ENCODE measurements around the gene CERS6. TPM values are rescaled to one million over a fixed set of nuclear protein-coding genes. Genes with fewer than 3 reads are reported as not detected.

The CERS6 gene
- total RNA-seq, 1 experiment from 2014 or later, result 8.3 TPM

- BruUV-seq (replicated peaks), result no TSS peak
- no peaks in the 10 kb centered on the region for H3K9me2 ChIP-seq (ENCODE audit: insufficient read depth)
- no peaks in the 10 kb centered on the region for H3K9me3 ChIP-seq (ENCODE audit: insufficient read depth, low read depth)
- H3K79me2 ChIP-seq (ENCODE audit: low read depth), result no peaks in the 10 kb centered on the region
- H3K27ac ChIP-seq, result no peak overlapping the region
- H3K36me3 ChIP-seq (ENCODE audit: low read depth), result no peaks in the 10 kb centered on the region
- no peaks in the 10 kb centered on the region for H3F3A ChIP-seq (ENCODE audit: insufficient read depth, low read depth)
- no peak overlapping the region for H3K4me2 ChIP-seq
- POLR2A ChIA-PET (ENCODE audit: unreplicated experiment), result no interaction called here
- H3K27me3 ChIP-seq (ENCODE audit: insufficient read depth, low read depth), result no peaks in the 10 kb centered on the region
- no peaks in the 10 kb centered on the region for H4K20me1 ChIP-seq (ENCODE audit: insufficient read depth)
- intact Hi-C loops (cut with micrococcal nuclease; ENCODE audit: unreplicated experiment), result no loop called here
- no peak for DNase-seq
- no peaks in the 10 kb centered on the region for H3K4me1 ChIP-seq (replicated peaks; ENCODE audit: insufficient read depth)
- CTCF ChIA-PET, result no interaction called here
- H3K4me3 ChIP-seq, result no peak overlapping the region
- TF ChIP-seq CTCF (conservative IDR thresholded peaks at IDR 0.05) (no peak), EZH2 (IDR thresholded peaks at IDR 0.05; ENCODE audit: low read depth) (no peak)
- H2AFZ ChIP-seq, result no peak overlapping the region
These were observed 271.9 kb downstream of the CERS6 start for GRCh38 chr2:168727904-168728470.

GRCh38 chr2:168729455-168729854 lies 273.4 kb downstream of the CERS6 start:
- H2AFZ ChIP-seq, result no peak overlapping the region
- DNase-seq, result no peak
- BruUV-seq (replicated peaks), result no TSS peak
- H3K9me2 ChIP-seq (ENCODE audit: insufficient read depth), result no peaks in the 10 kb centered on the region
- H3F3A ChIP-seq (ENCODE audit: insufficient read depth, low read depth), result no peaks in the 10 kb centered on the region
- ChIA-PET POLR2A (ENCODE audit: unreplicated experiment) (no interaction called here), CTCF (no interaction called here)
- no peaks in the 10 kb centered on the region for H4K20me1 ChIP-seq (ENCODE audit: insufficient read depth)
- TF ChIP-seq CTCF (conservative IDR thresholded peaks at IDR 0.05) (no peak), EZH2 (IDR thresholded peaks at IDR 0.05; ENCODE audit: low read depth) (no peak)
- H3K27ac ChIP-seq, result no peak overlapping the region
- H3K36me3 ChIP-seq (ENCODE audit: low read depth), result no peaks in the 10 kb centered on the region
- H3K9me3 ChIP-seq (ENCODE audit: insufficient read depth, low read depth), result no peaks in the 10 kb centered on the region
- no peaks in the 10 kb centered on the region for H3K4me1 ChIP-seq (replicated peaks; ENCODE audit: insufficient read depth)
- no peaks in the 10 kb centered on the region for H3K27me3 ChIP-seq (ENCODE audit: insufficient read depth, low read depth)
- H3K4me2 ChIP-seq, result no peak overlapping the region
- H3K79me2 ChIP-seq (ENCODE audit: low read depth), result no peaks in the 10 kb centered on the region
- intact Hi-C loops (cut with micrococcal nuclease; ENCODE audit: unreplicated experiment), result no loop called here
- no peak overlapping the region for H3K4me3 ChIP-seq

- no peaks in the 10 kb centered on the region for H3K4me1 ChIP-seq (replicated peaks; ENCODE audit: insufficient read depth)
- CTCF ChIA-PET, result no interaction called here
These were observed 274.3 kb downstream of the CERS6 start for GRCh38 chr2:168730344-168730743.

More at GRCh38 chr2:168730344-168730743, 274.3 kb downstream of the CERS6 start:
- no peak overlapping the region for H3K4me3 ChIP-seq
- BruUV-seq (replicated peaks), result no TSS peak
- no peak overlapping the region for H3K4me2 ChIP-seq
- H3K36me3 ChIP-seq (ENCODE audit: low read depth), result no peaks in the 10 kb centered on the region
- POLR2A ChIA-PET (ENCODE audit: unreplicated experiment), result no interaction called here
- TF ChIP-seq EZH2 (IDR thresholded peaks at IDR 0.05; ENCODE audit: low read depth), result no peak
- TF ChIP-seq CTCF (conservative IDR thresholded peaks at IDR 0.05), result no peak
- H3K9me3 ChIP-seq (ENCODE audit: insufficient read depth, low read depth), result no peaks in the 10 kb centered on the region
- no peaks in the 10 kb centered on the region for H3K27me3 ChIP-seq (ENCODE audit: insufficient read depth, low read depth)
- H3K79me2 ChIP-seq (ENCODE audit: low read depth), result no peaks in the 10 kb centered on the region
- DNase-seq, result no peak
- intact Hi-C loops (cut with micrococcal nuclease; ENCODE audit: unreplicated experiment), result no loop called here
- H4K20me1 ChIP-seq (ENCODE audit: insufficient read depth), result no peaks in the 10 kb centered on the region
- no peaks in the 10 kb centered on the region for H3F3A ChIP-seq (ENCODE audit: insufficient read depth, low read depth)
- H2AFZ ChIP-seq, result no peak overlapping the region
- H3K9me2 ChIP-seq (ENCODE audit: insufficient read depth), result no peaks in the 10 kb centered on the region
- no peak overlapping the region for H3K27ac ChIP-seq
